ENCODE data around the gene PRKACG.

DNA sequence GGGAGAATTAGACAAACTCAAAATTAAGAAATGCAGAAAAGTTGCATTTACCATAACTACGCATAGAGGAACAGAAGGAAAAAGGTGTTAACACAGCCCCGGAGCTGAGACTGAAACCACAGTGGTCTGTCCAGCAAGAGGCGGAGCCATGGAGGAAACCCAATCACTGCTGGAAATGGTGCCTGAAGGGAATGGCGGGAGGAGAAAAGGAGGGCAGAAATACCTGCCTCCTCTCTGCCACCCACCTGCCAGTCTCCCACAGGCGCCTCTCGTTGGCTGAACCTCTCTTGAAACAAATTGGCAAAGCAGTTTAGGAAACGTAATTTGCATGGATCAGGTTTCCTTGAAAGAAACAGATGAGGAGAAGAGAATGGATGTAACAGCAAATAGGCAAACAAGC lies 9.7 kb upstream of the PRKACG start:
- TF ChIP-seq GATA2 (IDR thresholded peaks at IDR 0.05; ENCODE audit: low read depth, low read length) (no peak), GATA3 (IDR thresholded peaks at IDR 0.05; ENCODE audit: low read depth, low read length) (no peak)

All from SH-SY5Y (cell line).